D341Med (cell line): ENCODE results near the gene WSCD2.
A peak's percentile ranks its signal among the peaks of the same experiment; 100 is the strongest.

Experiments
- DNase-seq: peaks from one replicate; pipeline ENCODE4 v3.0.0; 2012; ENCODE audit warnings: low spot score

WSCD2 gene

DNA sequence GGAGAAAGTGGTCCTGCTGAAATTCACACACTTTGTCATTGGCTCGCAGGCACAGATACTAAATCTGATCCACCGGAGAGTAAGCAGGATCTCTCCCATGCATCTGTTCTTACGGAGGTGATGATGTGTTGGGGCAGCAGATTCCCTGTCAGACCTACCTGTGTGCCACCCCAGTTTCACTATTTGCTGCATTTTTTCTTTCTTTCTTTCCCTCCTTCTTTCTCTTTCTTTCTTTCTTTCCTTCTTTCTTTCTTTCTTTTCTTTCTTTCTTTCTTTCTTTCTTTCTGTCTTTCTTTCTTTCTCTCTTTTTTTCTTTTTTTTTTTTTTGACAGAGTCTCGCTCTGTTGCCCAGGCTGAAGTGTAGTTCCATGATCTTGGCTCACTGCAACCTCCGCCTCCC, 37.4 kb downstream of the WSCD2 start:
- no peak for DNase-seq

DNA sequence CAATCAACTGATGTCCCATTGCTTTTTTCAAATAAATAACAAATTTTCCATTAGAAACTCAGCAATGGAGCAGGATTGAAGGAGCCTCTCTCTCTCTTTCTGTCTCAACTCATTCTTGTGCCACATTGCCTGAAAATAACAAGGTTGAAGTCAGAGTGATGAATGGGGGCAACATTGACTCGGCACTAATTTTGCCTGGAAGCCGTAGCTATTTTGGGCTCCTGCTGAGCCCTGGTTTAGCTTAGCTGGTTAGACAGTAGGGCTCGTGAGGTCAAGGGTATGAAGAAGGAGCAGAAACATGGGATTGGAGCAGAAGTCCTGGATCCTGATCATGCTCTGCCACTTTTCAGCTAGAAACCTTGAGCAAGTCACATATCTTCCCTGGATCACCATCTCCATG, 38.9 kb downstream of the WSCD2 start:
- no peak for DNase-seq

DNA sequence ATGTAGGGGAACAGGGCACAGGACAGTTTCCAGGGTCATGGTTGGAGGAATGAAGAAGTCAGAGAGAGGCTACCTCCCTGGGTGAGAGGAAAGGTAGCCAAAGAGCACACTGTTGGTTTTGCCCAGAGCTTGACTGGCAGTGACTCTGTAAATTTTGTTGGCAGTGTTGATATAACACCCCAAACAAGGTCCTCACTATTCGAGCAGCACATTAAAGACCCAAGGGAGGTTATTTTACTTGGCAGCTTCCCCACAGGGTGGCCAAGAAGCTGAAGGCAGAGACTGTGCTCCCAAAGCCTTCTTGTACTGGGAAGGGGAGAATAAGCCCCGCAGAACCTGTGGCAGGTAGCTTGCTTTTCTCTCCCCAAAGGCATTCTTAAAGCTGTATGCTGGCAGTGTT, 40.6 kb downstream of the WSCD2 start:
- no peak for DNase-seq

DNA sequence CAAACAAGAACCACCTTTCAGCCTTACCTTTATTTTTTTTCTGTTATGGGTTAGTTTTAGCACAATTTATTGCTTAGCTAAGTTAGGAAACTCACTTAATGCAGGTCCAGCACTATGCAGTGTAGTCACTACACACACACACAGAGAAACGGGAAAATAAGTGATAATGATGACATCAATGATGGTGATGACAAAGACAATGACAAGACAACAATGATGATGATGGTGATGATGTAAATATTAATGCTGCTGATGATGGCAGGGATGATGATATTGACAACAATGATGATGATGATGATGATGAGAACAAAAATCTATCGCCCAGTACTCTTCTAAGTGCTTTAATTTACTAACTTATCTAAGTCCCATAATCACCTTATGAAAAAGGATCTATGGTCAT, 41.1 kb downstream of the WSCD2 start:
- no peak for DNase-seq

DNA sequence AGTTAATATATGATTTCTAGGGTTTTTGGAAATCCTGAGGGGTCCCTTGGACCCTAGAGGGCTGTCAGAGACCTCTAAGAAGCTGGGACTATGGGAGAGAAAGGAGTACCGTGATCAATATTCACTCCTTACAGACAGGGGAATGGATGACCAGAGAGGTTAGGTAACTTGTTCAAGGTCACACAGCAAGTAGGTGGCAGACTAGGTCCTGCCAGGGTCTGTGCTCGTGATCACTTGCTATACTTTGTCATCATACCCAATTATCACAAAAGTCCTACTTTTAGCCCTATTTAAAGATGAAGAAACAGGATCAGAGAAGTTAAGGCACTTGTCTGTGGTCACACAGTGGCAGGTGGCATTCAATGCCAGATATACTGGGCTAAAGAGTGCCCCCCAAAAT, 42.9 kb downstream of the WSCD2 start:
- DNase-seq: no peak

DNA sequence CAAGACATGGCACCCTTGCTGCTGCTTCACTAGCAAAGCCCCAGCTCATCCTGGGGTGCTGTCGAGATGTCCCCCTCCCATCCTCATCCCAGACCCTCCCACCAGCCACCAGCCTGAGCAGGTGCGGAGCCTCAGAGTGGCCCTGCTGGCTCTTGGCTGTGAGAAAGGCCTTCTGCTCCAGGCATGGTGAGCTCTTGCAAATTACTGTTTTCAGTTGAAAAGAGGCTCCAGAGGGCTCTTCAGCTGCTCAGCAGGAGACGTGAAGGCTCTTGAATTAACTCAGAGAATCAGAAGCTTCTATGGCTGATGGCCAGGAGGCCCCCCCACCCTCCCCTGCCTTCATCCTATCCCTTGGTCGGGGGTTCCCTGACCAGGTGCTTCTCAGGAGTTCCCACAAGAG, 44.1 kb downstream of the WSCD2 start:
- no peak for DNase-seq

DNA sequence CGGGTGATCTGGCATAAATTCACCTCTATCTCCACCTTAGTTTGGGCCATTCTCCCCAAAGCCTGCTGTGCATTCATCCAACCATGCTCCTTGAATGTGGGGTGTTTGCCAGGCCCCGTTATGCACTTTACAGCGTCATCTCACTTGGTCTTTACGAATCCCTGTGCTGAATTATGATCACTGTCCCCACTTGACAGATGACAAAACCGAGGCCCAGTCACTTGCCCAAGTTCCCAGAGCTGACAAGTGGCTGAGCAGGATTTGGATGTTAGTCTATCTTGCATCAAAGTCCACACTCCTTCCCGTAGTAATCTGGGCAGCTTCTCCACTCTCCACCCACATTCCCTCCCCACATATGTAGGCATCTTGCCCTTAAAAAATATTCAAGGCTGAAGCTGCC, 44.8 kb downstream of the WSCD2 start:
- no peak for DNase-seq

DNA sequence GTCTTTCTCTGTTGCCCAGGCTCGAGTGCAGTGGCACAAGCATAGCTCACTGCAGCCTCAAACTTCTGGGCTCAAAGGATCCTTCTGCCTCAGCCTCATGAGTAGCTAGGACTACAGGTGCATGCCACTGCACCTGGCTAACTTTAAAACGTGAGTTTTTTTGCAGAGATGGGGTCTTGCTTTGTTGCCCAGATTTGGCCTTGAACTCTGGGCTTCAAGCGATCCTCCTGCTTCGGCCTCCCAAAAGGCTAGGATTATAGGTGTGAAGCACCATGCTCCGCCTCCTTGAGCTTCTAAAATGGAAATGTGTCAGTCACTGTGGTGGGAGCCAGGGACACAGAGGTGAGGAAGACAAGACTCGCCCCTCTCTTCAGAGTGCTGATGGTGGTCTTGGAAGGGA, 45.6 kb downstream of the WSCD2 start:
- no peak for DNase-seq

DNA sequence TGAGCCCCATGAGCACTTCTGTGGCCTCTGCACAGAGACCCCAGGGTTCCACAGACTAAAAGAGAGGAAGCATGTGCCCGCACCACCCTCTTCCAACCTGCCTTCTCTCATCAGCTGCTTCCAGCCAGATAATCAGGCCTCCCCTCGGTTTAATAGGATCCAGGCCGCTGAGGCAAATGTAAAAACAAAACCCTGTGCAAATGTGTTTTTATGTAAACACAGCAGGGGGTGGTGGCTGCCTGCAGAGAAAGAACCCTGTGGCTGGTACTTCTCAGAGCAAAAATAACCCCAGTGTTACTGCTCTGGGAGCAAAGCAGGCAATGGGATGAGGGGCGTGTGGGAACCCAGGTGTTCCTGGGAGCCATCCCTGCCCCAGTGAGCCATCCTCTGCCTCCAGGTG, 46.2 kb downstream of the WSCD2 start:
- DNase-seq: no peak

DNA sequence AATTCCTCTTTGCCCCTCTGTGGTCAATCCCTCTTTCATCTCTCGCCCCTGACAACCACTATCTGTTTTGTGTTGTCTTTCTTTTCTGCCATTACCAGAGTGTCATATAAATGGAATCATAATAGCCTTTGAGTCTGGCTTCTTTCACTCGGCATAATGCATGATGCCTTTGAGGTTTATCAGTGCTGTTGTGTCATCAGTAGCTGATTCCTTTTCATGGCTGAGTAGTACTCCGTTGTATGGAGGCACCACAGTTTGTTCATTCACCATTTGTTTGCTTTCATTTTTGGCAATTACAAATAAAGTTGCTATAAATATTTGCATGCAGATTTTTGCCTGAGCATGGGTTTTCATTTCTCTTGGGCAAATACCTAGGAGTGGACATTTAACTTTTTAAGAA, 47.2 kb downstream of the WSCD2 start:
- DNase-seq: no peak

DNA sequence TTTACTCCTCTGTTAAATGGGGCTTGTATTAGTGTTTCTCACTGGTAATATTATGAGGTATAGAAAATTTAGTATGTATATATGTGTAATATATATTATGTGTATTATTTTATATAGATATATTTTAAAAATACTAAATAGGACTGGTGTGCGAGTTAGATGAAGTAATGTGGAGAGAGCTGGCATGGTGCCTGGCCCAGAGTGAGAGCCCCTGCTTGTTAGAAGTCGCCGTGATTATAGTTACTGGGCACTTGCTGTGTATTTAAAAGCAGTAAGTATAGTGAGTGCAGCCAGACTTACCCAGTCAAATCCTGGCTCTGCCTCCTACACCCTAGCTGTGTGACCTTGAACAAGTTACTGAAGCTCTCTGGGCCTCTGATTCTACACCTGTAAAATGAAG, 48.0 kb downstream of the WSCD2 start:
- no peak for DNase-seq

DNA sequence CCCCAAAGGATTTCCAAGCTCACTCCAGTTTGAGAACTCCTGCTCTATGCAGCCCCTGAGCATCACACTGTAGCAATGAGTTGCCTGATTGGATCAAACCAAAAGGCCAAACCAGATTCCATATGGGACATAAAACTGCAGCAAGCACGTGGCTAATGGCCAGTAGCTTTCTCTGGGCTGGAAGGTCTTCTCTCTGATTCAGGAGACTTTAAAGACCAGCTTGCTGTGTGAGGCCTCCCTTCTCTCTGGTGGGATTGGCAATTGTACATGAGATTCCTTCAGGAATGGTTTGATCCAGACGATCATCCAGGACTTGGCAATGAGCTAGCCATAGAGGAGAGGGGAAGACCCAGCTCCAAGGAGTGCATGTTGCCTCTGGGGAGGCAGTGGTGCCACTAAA, 50.2 kb downstream of the WSCD2 start:
- no peak for DNase-seq

DNA sequence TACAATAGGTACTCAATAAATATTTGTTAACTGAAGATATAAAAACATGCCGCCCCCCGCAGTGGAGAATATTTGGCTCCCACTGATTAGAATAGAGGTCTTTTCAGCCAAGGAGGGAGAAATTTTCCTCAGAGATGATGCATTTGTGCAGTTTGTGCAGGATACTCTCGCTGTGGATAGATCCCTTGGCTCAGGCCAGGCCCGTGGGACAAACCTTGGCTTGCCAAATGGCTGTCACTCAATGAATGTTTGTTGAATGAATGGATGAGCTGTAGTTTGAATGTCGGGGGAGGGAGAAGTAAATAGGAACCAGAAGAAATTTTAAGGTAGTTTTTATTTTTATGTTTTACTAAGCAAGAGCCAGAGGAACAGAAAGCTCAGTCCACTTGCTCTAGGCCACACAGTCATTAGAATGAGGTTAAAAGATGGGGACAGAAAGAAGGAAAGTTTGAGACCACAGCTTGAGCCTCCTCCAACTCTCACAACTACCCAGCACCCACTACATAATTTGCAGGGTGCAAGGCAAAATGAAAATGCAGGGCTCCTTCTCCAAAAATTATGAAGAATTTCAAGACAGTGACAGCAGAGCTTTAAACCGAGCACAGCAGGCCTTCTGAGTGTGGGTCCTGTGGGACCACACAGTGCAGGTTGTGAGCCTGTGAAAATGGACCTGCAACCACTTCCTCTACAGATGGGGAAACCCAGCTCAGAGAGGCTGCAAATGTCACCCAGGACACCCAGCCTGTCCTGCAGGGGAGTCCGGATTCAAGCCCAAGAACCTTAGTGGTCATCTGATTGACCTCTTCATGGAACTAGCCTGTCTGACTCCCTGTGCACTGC, 51.4 kb downstream of the WSCD2 start:
- no peak for DNase-seq

DNA sequence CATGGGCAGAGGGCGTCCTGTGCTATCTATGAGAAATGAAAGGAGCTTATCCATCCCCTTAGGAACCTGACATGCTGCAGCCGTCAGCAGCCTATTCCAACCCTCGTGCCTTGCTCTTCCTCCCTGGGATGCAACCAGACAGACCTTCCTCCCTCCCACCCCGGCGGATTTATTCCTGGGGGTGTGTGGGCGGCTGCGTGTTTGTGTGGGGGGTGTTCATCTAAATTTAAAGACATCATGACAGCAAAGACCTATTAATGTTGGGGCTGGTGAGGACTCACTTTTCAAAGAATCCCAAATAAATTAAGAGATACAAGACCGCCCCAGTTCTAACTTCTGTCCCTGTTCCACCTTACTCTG, 52.0 kb downstream of the WSCD2 start:
- DNase-seq: no peak

DNA sequence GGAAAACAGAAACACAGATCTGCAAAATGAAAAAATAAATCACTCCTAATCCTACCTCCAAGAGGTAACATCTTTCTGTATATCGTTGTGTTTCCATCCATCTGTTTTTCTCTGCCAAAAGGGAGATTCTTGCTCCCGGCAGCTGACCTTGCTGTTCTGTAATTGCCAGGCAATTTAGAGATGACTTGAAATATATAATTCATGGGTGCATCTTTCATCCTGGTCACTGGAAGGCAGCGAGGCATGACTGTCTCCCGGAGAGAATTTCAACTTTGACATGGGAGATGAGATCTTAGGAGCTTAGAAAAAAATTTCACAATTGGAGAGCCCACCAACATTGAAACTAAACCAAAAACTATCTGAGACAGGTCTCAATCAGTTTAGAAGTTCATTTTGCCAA, 53.0 kb downstream of the WSCD2 start:
- no peak for DNase-seq

DNA sequence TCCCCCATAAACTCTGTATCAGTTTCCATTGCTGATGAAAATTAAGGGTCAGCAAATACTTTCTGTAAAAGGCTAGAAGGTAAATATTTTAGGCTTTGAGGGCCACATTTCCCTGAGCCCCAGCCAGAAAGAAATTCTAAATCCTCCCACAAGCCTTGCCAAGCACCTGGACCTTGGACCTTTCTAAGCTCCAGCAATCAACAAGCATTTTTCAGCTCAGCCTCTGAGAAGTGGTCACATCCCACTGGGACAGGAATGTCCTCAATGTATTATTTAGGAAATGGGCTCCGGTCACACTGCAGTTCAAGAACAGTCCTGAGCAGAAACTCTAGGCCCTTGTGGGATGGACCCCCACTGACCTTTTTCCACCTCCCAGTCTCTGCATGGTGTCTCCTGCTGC, 55.9 kb downstream of the WSCD2 start:
- DNase-seq: no peak

DNA sequence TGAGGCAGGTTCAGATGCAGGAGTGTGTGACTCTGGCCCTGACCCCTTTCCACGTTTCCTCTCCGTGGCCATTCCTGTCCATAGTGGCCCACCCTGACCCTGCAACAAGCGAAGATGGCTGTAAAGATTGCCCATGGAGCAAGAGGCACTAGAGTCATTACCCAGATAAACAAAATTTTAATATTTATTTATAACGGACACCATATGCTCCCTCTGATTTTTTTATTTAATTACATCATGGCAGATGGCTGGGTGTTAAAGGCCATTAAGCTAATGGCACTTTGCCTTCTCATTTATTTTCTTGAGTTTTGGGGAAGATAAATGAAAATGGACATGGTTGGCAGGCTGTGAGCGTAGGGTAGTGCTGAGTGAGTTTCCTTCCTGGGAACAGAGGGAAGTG, 58.7 kb downstream of the WSCD2 start:
- no peak for DNase-seq

DNA sequence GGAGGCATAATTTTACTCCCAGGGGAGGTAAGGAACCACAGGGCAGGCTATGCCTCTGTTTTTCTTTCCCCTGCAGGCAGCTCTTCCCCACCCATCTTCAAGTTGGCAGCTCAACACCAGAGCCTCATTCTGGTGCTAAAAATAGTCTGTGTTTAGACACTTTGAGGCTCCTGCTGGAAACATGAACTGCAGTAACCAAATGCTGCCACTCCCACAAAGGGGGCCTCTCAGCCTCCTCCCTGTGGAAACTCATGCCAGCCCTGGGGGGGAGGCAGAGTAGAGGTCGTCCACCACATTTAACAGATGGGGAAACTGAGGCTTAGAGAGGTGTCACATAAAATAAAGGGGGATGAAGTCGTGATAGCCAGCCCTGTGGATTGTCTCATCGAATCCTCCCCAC, 61.4 kb downstream of the WSCD2 start:
- DNase-seq: no peak

DNA sequence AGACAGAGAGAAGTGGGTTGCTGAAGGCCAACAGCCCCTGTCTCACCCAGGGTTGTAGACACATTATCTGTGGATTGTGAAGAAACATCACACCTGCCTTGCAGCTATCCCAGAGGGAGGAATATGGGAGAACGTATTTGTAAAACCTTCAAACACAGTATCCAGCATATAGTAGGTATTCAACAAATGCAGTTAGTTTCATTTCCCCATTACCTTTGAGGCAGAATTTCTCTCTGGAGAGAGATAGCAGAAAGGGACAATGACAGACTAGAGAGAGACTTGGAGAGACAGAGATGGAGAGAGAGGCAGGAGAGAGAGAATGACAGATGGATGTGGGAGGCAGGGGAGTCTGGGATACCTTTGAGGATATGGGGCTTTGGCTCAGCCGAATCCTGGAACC, 62.0 kb downstream of the WSCD2 start:
- DNase-seq: no peak

DNA sequence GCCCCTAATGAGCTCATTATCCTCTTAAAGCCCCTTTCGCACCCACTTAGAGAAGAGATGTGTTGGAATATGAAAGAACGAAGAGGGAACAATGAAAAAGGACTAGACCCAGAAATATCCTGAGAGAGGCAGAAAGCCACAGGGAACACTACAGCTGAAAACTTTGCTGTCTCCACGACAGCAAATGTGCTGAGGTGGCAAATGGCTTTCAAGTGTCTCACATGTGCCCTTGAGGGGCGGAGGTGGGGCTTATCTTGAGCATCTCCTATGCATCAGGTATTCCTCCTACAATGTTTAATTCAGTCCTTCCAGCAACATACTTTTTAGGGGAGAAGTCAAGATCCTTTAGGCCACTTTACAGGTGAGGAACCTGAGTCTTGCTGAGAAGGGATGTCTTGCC, 62.9 kb downstream of the WSCD2 start:
- DNase-seq: no peak

DNA sequence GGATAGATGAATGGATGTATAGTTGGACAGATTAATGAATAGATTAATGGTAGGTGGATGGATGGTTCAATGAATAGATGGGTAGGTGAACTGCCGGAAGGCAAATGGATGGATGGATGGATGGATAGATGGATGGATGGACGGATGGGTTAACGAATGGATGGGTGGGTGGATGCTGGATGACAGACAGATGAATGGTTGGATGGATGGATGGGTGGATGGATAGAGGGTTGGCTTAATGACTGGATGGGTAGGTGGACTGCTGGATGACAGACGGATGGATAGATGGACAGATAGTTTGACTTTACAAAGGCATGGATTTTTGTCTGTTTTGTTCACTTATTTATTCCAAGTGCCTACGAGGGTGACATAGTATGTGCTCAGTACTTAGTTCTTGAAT, 64.4 kb downstream of the WSCD2 start:
- no peak for DNase-seq

DNA sequence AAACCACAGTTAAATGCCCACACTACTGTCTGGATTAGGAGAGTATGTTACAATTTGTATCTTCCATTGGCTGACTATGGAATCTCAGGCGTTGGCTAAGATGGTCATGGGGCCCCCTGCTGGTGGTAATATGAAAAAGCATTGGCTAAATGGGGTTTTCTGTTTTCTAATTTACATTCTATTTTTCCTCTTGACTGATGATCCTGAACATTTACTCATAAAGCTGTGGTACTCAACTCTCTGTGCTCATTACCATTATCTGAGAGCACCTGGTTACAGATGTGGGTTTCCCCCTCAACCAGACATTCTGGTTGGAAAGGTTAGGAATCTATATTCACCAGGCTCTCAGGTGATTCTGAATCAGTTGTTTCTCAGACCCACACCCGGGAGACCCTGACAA, 64.8 kb downstream of the WSCD2 start:
- peak; percentile 71 for DNase-seq

DNA sequence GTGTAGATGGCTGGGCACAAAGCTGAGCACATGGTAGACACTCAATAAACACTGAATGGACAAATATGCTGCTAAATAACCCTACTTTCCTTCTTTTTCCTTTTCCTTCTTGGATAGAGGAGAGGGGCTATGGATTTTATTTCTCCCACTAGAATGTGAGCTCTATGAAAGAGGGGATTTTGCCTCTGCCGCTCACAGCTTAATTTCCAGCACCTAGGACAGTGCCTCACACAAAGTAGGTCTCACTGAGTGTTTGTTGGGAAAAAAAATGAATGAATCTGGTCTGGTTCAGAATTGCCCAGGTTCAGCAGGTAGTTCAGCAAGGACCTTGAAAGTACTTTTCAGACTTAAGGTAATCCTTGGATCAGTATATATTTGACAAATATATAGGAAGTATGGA, 65.5 kb downstream of the WSCD2 start:
- DNase-seq: no peak

DNA sequence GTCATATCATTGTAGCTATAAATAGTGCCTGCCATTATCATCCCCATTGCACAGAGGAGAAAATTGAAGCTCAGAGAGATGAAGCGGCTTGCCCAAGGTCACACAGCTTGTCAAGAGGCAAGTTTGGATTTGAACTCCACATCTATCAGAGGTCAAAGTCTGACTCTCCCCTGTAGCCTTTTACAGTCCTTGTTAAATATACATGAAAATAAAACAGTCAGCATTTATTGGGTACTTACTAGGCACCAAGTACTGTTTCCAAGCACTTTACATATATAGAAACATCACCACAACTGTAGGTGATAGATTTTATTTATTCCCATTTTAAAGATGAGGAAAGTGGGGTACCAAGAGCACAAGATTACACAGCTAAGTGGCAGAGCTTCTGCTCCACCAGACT, 67.2 kb downstream of the WSCD2 start:
- no peak for DNase-seq

DNA sequence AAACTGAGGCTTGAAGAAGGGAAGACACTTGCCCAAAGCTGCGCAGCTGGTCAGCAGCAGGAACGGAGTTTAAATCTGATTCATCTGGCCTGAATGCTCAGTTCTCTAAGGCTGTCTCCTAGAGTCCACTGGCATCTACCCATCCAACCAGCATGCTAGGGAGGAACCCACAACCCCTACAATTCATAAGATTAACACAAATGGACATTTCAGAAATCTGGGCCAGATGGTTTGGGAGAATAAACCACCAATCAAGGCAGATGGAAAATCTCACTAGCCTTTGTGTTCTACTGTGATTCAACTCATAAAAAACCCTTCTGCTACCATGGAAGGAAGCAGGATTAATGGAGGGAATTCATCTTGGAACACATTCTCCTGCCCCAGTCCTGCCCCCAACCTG, 67.8 kb downstream of the WSCD2 start:
- no peak for DNase-seq
